Uterus (tissue), 4 donors: ENCODE measurements around the gene CASZ1. TPM values are rescaled to one million over a fixed set of nuclear protein-coding genes. Genes with fewer than 3 reads are reported as not detected.

Experiments used
- DNase-seq, 2 donors: peaks; one replicate each; pipeline ENCODE4 v3.0.0-alpha.2; 2019 to 2020
- H3K27ac ChIP-seq, 2 donors: fragments of 200-600 bp; sonication (generic); 1 replicate in 1 of 2; 2 replicates in 1 of 2; pipeline ENCODE4 v1.5.1; 2016 to 2018
- H3K27me3 ChIP-seq, 2 donors: fragments of 200-600 bp; sonication (generic); one replicate each; pipeline ENCODE4 v1.5.1; 2018 to 2019; ENCODE audit warnings: control low read depth in 1 of 2
- H3K36me3 ChIP-seq, 2 donors: fragments of 200-600 bp; sonication (generic); one replicate each; pipeline ENCODE4 v1.5.1; 2019; ENCODE audit warnings: control low read depth in 1 of 2
- H3K4me1 ChIP-seq, 2 donors: fragments of 200-600 bp; sonication (generic); one replicate each; pipeline ENCODE4 v1.5.1; 2018 to 2019; ENCODE audit warnings: control low read depth in 1 of 2
- H3K4me3 ChIP-seq, 2 donors: fragments of 200-600 bp; sonication (generic); 1 replicate in 1 of 2; 2 replicates in 1 of 2; pipeline ENCODE4 v1.5.1; 2018 to 2019; ENCODE audit warnings: mild to moderate bottlenecking in 1 of 2
- H3K9me3 ChIP-seq, 2 donors: fragments of 200-600 bp; sonication (generic); one replicate each; pipeline ENCODE4 v1.5.1; 2019; ENCODE audit warnings: control low read depth in 1 of 2
- CTCF ChIP-seq, 4 experiments: fragments of 200-600 bp in 2 of 4; fragments of 450-650 bp in 2 of 4; sonication (generic) in 2 of 4; IDR thresholded peaks; one replicate each; pipeline ENCODE4 v1.5.1; 2016 to 2019; ENCODE audit warnings: antibody characterized with exemption in 4 of 4, mild to moderate bottlenecking in 2 of 4, moderate library complexity in 1 of 4
- POLR2A ChIP-seq, 2 donors: fragments of 450-650 bp; IDR thresholded peaks; one replicate each; pipeline ENCODE4 v1.6.1; 2016; ENCODE audit warnings: antibody characterized with exemption in 2 of 2, mild to moderate bottlenecking in 1 of 2, moderate library complexity in 1 of 2
- intact Hi-C: fragments of 100-400 bp; cut with DNase I; formaldehyde crosslinking; loops from one replicate; pipeline ENCODE4 v1.15.1; 2023; ENCODE audit warnings: low total_unique reads
- total RNA-seq, 4 donors: library from RNA; depleted of rRNA in 3 of 4; stranded (reverse); fragments of >200 nt in 3 of 4; gene quantifications; one replicate each; pipeline versions ENCODE4 v1.1.0 to v1.2.4, GENCODE V29; 2014 to 2023
- donor health status: DM: yes; HTN: yes; CAD: no.

Gene CASZ1
- total RNA-seq, 4 donors from 2014 or later: 0.59 to 49.2 (median 3.9) TPM

GRCh38 chr1:10597492-10598388 lies 198.7 kb downstream of the CASZ1 start:
- intact Hi-C loops: no loop called here
- Histone ChIP-seq H3K27me3 (no peaks in the 10 kb centered on the region), H3K36me3 (no peaks in the 10 kb centered on the region), H3K9me3 (no peaks in the 10 kb centered on the region), H3K4me3 (no peak overlapping the region), H3K4me1 (no peaks in the 10 kb centered on the region), H3K27ac (no peak overlapping the region)
- TF ChIP-seq CTCF (IDR thresholded peaks at IDR 0.05): no peak
- TF ChIP-seq POLR2A (IDR thresholded peaks at IDR 0.05): no peak
- DNase-seq: no peak

- no peaks in the 10 kb centered on the region for H3K4me1 ChIP-seq
- no peak for DNase-seq
- intact Hi-C loops: no loop called here
- no peak overlapping the region for H3K4me3 ChIP-seq
- H3K27ac ChIP-seq: no peak overlapping the region
- H3K27me3 ChIP-seq: no peaks in the 10 kb centered on the region
- TF ChIP-seq POLR2A (IDR thresholded peaks at IDR 0.05) (no peak), CTCF (IDR thresholded peaks at IDR 0.05) (no peak)
- H3K9me3 ChIP-seq: no peaks in the 10 kb centered on the region
- no peaks in the 10 kb centered on the region for H3K36me3 ChIP-seq
Observed at GRCh38 chr1:10596780-10597179, 199.7 kb downstream of the CASZ1 start.

- intact Hi-C loops: no loop called here
- Histone ChIP-seq H3K4me1 (no peaks in the 10 kb centered on the region), H3K36me3 (no peaks in the 10 kb centered on the region), H3K9me3 (no peaks in the 10 kb centered on the region), H3K27me3 (no peaks in the 10 kb centered on the region), H3K27ac (no peak overlapping the region), H3K4me3 (no peak overlapping the region)
- TF ChIP-seq CTCF (IDR thresholded peaks at IDR 0.05) (no peak), POLR2A (IDR thresholded peaks at IDR 0.05) (no peak)
- no peak for DNase-seq
Observed at GRCh38 chr1:10594595-10595223, 201.7 kb downstream of the CASZ1 start.

GRCh38 chr1:10593750-10594149 lies 202.7 kb downstream of the CASZ1 start:
- intact Hi-C loops: no loop called here
- no peak for TF ChIP-seq POLR2A (IDR thresholded peaks at IDR 0.05)
- TF ChIP-seq CTCF (IDR thresholded peaks at IDR 0.05): no peak
- no peak overlapping the region for H3K27ac ChIP-seq

GRCh38 chr1:10592373-10592772 lies 204.1 kb downstream of the CASZ1 start:
- intact Hi-C loops: no loop called here
- no peak overlapping the region for H3K4me3 ChIP-seq
- H3K4me1 ChIP-seq: no peaks in the 10 kb centered on the region
- H3K27ac ChIP-seq: peak overlapping the region; percentile 9 to 26
- H3K27me3 ChIP-seq: no peaks in the 10 kb centered on the region
- TF ChIP-seq CTCF (IDR thresholded peaks at IDR 0.05) (no peak), POLR2A (IDR thresholded peaks at IDR 0.05) (no peak)
- no peaks in the 10 kb centered on the region for H3K36me3 ChIP-seq
- H3K9me3 ChIP-seq: no peaks in the 10 kb centered on the region
- no peak for DNase-seq

More at GRCh38 chr1:10593750-10594149, 202.7 kb downstream of the CASZ1 start:
- no peaks in the 10 kb centered on the region for H3K36me3 ChIP-seq
- no peaks in the 10 kb centered on the region for H3K4me1 ChIP-seq
- H3K9me3 ChIP-seq: no peaks in the 10 kb centered on the region
- no peaks in the 10 kb centered on the region for H3K27me3 ChIP-seq
- H3K4me3 ChIP-seq: no peak overlapping the region
- no peak for DNase-seq
